GM23338 (cell line): ENCODE data around the gene FGF10. TPM values are rescaled to one million over a fixed set of nuclear protein-coding genes. Genes with fewer than 3 reads are reported as not detected.

Experiments
- ATAC-seq: fragments of 200-7000 bp; cut with Tn5 transposase; 3 replicates; pipeline ENCODE4 v1.9.1; 2020
- DNase-seq: peaks from one replicate; pipeline ENCODE4 v3.0.0-alpha.2; 2015; ENCODE audit warnings: low spot score
- H2AFZ ChIP-seq: fragments of 200-600 bp; sonication (generic); 2 replicates; pipeline ENCODE4 v1.8.0; 2016; ENCODE audit warnings: antibody characterized with exemption, mild to moderate bottlenecking, moderate library complexity
- H3F3A ChIP-seq: fragments of 200-600 bp; sonication (generic); replicated peaks from 2 replicates; pipeline ENCODE4 v1.8.0; 2017; ENCODE audit warnings: antibody characterized with exemption, mixed run types, low read depth
- H3K27ac ChIP-seq: fragments of 200-600 bp; sonication (generic); 2 replicates; pipeline ENCODE4 v1.6.1; 2016; ENCODE audit warnings: low read depth
- H3K27me3 ChIP-seq: fragments of 200-600 bp; sonication (generic); 2 replicates; pipeline ENCODE4 v1.8.0; 2016; ENCODE audit warnings: mild to moderate bottlenecking, mixed run types, moderate library complexity; ENCODE audit not compliant: insufficient read depth
- H3K36me3 ChIP-seq: fragments of 200-600 bp; sonication (generic); 2 replicates; pipeline ENCODE4 v1.8.0; 2016; ENCODE audit warnings: mild to moderate bottlenecking; ENCODE audit not compliant: insufficient read depth
- H3K4me1 ChIP-seq: fragments of 200-600 bp; sonication (generic); 2 replicates; pipeline ENCODE4 v1.8.0; 2016; ENCODE audit warnings: mild to moderate bottlenecking, moderate library complexity; ENCODE audit not compliant: insufficient read depth
- H3K4me2 ChIP-seq: fragments of 200-600 bp; sonication (generic); 2 replicates; pipeline ENCODE4 v1.7.1; 2017; ENCODE audit warnings: mixed run types
- H3K4me3 ChIP-seq: fragments of 200-600 bp; sonication (generic); 2 replicates; pipeline ENCODE4 v1.6.1; 2016; ENCODE audit warnings: mixed run types
- H3K79me2 ChIP-seq: fragments of 200-600 bp; sonication (generic); replicated peaks from 2 replicates; pipeline ENCODE4 v1.8.0; 2017; ENCODE audit warnings: mild to moderate bottlenecking; ENCODE audit not compliant: insufficient read depth
- H3K9me2 ChIP-seq: fragments of 200-600 bp; sonication (generic); 2 replicates; pipeline ENCODE4 v1.8.0; 2017; ENCODE audit not compliant: insufficient read depth
- H4K20me1 ChIP-seq: fragments of 200-600 bp; sonication (generic); replicated peaks from 2 replicates; pipeline ENCODE4 v1.8.0; 2017; ENCODE audit warnings: mild to moderate bottlenecking; ENCODE audit not compliant: insufficient read depth
- H3K27ac Mint-ChIP-seq: 2 replicates; pipeline ENCODE4 v1.8.0; 2020; ENCODE audit warnings: inconsistent platforms, mild to moderate bottlenecking, moderate library complexity, mixed read lengths
- H3K27me3 Mint-ChIP-seq: 3 replicates; pipeline ENCODE4 v1.8.0; 2022; ENCODE audit warnings: low read depth, mild to moderate bottlenecking, moderate library complexity, mixed read lengths, inconsistent platforms; ENCODE audit not compliant: insufficient read depth, poor library complexity
- H3K36me3 Mint-ChIP-seq: 3 replicates; pipeline ENCODE4 v1.8.0; 2021; ENCODE audit warnings: low read depth, mild to moderate bottlenecking, inconsistent platforms, moderate library complexity, mixed read lengths
- H3K4me1 Mint-ChIP-seq: 3 replicates; pipeline ENCODE4 v1.8.0; 2020; ENCODE audit warnings: mild to moderate bottlenecking, inconsistent platforms, mixed read lengths
- H3K4me3 Mint-ChIP-seq: 3 replicates; pipeline ENCODE4 v1.8.0; 2021; ENCODE audit warnings: moderate library complexity, mild to moderate bottlenecking, inconsistent platforms, mixed read lengths
- H3K9me3 Mint-ChIP-seq: 3 replicates; pipeline ENCODE4 v1.8.0; 2020; ENCODE audit warnings: moderate library complexity, mild to moderate bottlenecking, inconsistent platforms, mixed read lengths
- CREB1 ChIP-seq: fragments of 250-450 bp; sonication (Bioruptor Pico); IDR thresholded peaks from 2 replicates; pipeline ENCODE4 v1.5.0; 2020; ENCODE audit warnings: low read depth, mild to moderate bottlenecking, moderate library complexity
- EZH2 ChIP-seq: fragments of 200-600 bp; sonication (generic); IDR thresholded peaks from one replicate; pipeline ENCODE4 v1.8.0; 2017; ENCODE audit warnings: antibody characterized with exemption, mild to moderate bottlenecking, low read depth; ENCODE audit not compliant: unreplicated experiment
- EZH2phosphoT487 ChIP-seq: fragments of 200-600 bp; sonication (generic); IDR thresholded peaks from one replicate; pipeline ENCODE4 v1.8.1; 2018; ENCODE audit warnings: antibody characterized with exemption; ENCODE audit not compliant: unreplicated experiment
- JUNB ChIP-seq: IDR thresholded peaks from one replicate; pipeline ENCODE4 v1.6.1; 2016; ENCODE audit warnings: antibody characterized with exemption; ENCODE audit not compliant: unreplicated experiment
- NANOG ChIP-seq: IDR thresholded peaks from 2 replicates; pipeline ENCODE4 v1.6.1; 2016; ENCODE audit warnings: antibody characterized with exemption, borderline replicate concordance
- POLR2AphosphoS5 ChIP-seq: IDR thresholded peaks from 2 replicates; pipeline ENCODE4 v1.6.1; 2016; ENCODE audit warnings: antibody characterized with exemption, low read depth
- STAT1 ChIP-seq: IDR thresholded peaks from one replicate; pipeline ENCODE4 v1.6.1; 2016; ENCODE audit warnings: antibody characterized with exemption; ENCODE audit not compliant: unreplicated experiment
- ZNF331 ChIP-seq: fragments of 250-450 bp; sonication (Bioruptor Pico); IDR thresholded peaks from 2 replicates; pipeline ENCODE4 v1.5.0; 2020; ENCODE audit warnings: low read depth, mild to moderate bottlenecking, moderate library complexity
- polyA plus RNA-seq: library from polyadenylated mRNA; unstranded; fragments of >200 nt; fragmentation: Nextera tagmentation; extraction: Ambion mirVana; gene quantifications from 2 replicates; pipeline ENCODE4 v1.2.1, GENCODE V29; 2016
- total RNA-seq: library from RNA; depleted of rRNA; stranded (reverse); fragments of >200 nt; shearing (Covaris generic); gene quantifications from 2 replicates; pipeline ENCODE4 v1.2.3, GENCODE V29; 2014
- TF ChIP-seq, protein P1 (sequence below): IDR thresholded peaks from 2 replicates; pipeline ENCODE4 v1.6.1; 2016; ENCODE audit warnings: antibody characterized with exemption
- TF ChIP-seq, protein P2 (sequence below), 2 experiments: fragments of 200-600 bp in 1 of 2; sonication (generic) in 1 of 2; conservative IDR thresholded peaks; 2 replicates each; pipeline versions ENCODE4 v1.5.1 to v1.6.1; 2016 to 2017; ENCODE audit warnings: antibody characterized with exemption in 2 of 2, low read depth in 2 of 2, mild to moderate bottlenecking in 2 of 2, moderate library complexity in 1 of 2
- TF ChIP-seq, protein P3 (sequence below): fragments of 250-450 bp; sonication (Bioruptor Pico); IDR thresholded peaks from 2 replicates; pipeline ENCODE4 v1.5.0; 2020; ENCODE audit warnings: mild to moderate bottlenecking, moderate library complexity

The FGF10 gene
- total and polyA plus RNA-seq, 2 experiments from 2014 or later: 0.24 to 0.50 TPM

DNA sequence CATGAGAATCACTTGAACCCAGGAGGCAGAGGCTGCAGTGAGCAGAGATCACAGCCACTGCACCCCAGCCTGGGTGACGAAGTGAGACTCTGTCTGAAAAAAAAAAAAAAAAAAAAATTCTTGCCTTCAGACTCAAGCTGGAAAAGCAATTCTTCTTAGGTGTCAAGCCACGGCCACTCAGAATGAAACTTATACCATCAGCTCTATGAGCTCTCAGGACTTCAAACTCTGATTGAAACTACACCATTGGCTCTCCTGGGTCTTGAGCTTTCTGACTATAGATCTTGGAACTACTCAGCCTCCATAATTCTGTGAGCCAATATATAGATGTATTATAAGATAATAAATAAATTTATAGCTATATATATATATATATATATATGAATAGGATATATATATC, 12.9 kb upstream of the FGF10 start:
- no peaks in the 10 kb centered on the region for H3F3A ChIP-seq
- H3K4me1 ChIP-seq: no peaks in the 10 kb centered on the region
- Mint-ChIP-seq H3K9me3 (no peaks in the 10 kb centered on the region), H3K27me3 (no peaks in the 10 kb centered on the region), H3K36me3 (no peaks in the 10 kb centered on the region), H3K27ac (no peak overlapping the region), H3K4me1 (peaks cover 2% of the 10 kb centered on the region; the same call in 1 of the 3 replicates), H3K4me3 (no peak overlapping the region)
- no peak overlapping the region for H3K4me2 ChIP-seq
- H3K9me2 ChIP-seq: no peaks in the 10 kb centered on the region
- H3K4me3 ChIP-seq: no peak overlapping the region
- no peak overlapping the region for H3K27ac ChIP-seq
- no peak overlapping the region for H2AFZ ChIP-seq
- H4K20me1 ChIP-seq: no peaks in the 10 kb centered on the region
- ATAC-seq (no peak), DNase-seq (no peak)
- TF ChIP-seq NANOG (no peak), STAT1 (no peak)
- TF ChIP-seq, protein P1, sequence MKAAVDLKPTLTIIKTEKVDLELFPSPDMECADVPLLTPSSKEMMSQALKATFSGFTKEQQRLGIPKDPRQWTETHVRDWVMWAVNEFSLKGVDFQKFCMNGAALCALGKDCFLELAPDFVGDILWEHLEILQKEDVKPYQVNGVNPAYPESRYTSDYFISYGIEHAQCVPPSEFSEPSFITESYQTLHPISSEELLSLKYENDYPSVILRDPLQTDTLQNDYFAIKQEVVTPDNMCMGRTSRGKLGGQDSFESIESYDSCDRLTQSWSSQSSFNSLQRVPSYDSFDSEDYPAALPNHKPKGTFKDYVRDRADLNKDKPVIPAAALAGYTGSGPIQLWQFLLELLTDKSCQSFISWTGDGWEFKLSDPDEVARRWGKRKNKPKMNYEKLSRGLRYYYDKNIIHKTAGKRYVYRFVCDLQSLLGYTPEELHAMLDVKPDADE: no peak
- no peaks in the 10 kb centered on the region for H3K36me3 ChIP-seq
- H3K27me3 ChIP-seq: no peaks in the 10 kb centered on the region
- H3K79me2 ChIP-seq: no peaks in the 10 kb centered on the region

DNA sequence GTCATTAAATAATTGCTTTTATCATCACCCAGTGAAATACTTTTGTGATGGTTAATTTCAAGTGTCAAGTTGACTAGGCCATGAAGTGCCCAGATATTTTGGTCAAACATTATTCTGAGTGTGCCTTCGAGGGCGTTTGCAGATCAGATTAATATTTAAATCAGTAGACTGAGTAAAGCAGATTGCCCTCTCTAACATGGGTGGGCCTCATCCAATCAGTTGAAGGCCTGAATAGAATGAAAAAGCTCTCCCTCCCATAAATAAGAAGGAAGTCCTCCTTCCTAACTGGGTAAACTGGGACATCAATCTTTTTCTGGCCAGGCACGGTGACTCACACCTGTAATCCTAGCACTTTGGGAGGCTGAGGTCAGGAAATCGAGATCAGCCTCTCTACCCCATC, 12.4 kb upstream of the FGF10 start:
- no peaks in the 10 kb centered on the region for H3K36me3 ChIP-seq
- H2AFZ ChIP-seq: no peak overlapping the region
- no peaks in the 10 kb centered on the region for H3K9me2 ChIP-seq
- Mint-ChIP-seq H3K4me1 (peaks cover 2% of the 10 kb centered on the region; the same call in 1 of the 3 replicates), H3K27me3 (no peaks in the 10 kb centered on the region), H3K9me3 (no peaks in the 10 kb centered on the region), H3K27ac (no peak overlapping the region), H3K4me3 (no peak overlapping the region), H3K36me3 (no peaks in the 10 kb centered on the region)
- H3F3A ChIP-seq: no peaks in the 10 kb centered on the region
- H3K27me3 ChIP-seq: no peaks in the 10 kb centered on the region
- no peak overlapping the region for H3K27ac ChIP-seq
- H3K4me1 ChIP-seq: no peaks in the 10 kb centered on the region
- H3K79me2 ChIP-seq: no peaks in the 10 kb centered on the region
- no peaks in the 10 kb centered on the region for H4K20me1 ChIP-seq
- H3K4me2 ChIP-seq: no peak overlapping the region
- no peak for DNase-seq
- no peak overlapping the region for H3K4me3 ChIP-seq
- ATAC-seq: no peak
- TF ChIP-seq ZNF331 (no peak), EZH2 (no peak), JUNB (no peak), NANOG (no peak), STAT1 (no peak), CREB1 (CRISPR knock-in tag) (no peak), EZH2phosphoT487 (no peak), POLR2AphosphoS5 (no peak)
- TF ChIP-seq, protein P1: no peak
- TF ChIP-seq, protein P2, sequence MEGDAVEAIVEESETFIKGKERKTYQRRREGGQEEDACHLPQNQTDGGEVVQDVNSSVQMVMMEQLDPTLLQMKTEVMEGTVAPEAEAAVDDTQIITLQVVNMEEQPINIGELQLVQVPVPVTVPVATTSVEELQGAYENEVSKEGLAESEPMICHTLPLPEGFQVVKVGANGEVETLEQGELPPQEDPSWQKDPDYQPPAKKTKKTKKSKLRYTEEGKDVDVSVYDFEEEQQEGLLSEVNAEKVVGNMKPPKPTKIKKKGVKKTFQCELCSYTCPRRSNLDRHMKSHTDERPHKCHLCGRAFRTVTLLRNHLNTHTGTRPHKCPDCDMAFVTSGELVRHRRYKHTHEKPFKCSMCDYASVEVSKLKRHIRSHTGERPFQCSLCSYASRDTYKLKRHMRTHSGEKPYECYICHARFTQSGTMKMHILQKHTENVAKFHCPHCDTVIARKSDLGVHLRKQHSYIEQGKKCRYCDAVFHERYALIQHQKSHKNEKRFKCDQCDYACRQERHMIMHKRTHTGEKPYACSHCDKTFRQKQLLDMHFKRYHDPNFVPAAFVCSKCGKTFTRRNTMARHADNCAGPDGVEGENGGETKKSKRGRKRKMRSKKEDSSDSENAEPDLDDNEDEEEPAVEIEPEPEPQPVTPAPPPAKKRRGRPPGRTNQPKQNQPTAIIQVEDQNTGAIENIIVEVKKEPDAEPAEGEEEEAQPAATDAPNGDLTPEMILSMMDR (conservative IDR thresholded peaks at IDR 0.05; ENCODE audit: low read depth in 2 of 2): no peak
- TF ChIP-seq, protein P3, sequence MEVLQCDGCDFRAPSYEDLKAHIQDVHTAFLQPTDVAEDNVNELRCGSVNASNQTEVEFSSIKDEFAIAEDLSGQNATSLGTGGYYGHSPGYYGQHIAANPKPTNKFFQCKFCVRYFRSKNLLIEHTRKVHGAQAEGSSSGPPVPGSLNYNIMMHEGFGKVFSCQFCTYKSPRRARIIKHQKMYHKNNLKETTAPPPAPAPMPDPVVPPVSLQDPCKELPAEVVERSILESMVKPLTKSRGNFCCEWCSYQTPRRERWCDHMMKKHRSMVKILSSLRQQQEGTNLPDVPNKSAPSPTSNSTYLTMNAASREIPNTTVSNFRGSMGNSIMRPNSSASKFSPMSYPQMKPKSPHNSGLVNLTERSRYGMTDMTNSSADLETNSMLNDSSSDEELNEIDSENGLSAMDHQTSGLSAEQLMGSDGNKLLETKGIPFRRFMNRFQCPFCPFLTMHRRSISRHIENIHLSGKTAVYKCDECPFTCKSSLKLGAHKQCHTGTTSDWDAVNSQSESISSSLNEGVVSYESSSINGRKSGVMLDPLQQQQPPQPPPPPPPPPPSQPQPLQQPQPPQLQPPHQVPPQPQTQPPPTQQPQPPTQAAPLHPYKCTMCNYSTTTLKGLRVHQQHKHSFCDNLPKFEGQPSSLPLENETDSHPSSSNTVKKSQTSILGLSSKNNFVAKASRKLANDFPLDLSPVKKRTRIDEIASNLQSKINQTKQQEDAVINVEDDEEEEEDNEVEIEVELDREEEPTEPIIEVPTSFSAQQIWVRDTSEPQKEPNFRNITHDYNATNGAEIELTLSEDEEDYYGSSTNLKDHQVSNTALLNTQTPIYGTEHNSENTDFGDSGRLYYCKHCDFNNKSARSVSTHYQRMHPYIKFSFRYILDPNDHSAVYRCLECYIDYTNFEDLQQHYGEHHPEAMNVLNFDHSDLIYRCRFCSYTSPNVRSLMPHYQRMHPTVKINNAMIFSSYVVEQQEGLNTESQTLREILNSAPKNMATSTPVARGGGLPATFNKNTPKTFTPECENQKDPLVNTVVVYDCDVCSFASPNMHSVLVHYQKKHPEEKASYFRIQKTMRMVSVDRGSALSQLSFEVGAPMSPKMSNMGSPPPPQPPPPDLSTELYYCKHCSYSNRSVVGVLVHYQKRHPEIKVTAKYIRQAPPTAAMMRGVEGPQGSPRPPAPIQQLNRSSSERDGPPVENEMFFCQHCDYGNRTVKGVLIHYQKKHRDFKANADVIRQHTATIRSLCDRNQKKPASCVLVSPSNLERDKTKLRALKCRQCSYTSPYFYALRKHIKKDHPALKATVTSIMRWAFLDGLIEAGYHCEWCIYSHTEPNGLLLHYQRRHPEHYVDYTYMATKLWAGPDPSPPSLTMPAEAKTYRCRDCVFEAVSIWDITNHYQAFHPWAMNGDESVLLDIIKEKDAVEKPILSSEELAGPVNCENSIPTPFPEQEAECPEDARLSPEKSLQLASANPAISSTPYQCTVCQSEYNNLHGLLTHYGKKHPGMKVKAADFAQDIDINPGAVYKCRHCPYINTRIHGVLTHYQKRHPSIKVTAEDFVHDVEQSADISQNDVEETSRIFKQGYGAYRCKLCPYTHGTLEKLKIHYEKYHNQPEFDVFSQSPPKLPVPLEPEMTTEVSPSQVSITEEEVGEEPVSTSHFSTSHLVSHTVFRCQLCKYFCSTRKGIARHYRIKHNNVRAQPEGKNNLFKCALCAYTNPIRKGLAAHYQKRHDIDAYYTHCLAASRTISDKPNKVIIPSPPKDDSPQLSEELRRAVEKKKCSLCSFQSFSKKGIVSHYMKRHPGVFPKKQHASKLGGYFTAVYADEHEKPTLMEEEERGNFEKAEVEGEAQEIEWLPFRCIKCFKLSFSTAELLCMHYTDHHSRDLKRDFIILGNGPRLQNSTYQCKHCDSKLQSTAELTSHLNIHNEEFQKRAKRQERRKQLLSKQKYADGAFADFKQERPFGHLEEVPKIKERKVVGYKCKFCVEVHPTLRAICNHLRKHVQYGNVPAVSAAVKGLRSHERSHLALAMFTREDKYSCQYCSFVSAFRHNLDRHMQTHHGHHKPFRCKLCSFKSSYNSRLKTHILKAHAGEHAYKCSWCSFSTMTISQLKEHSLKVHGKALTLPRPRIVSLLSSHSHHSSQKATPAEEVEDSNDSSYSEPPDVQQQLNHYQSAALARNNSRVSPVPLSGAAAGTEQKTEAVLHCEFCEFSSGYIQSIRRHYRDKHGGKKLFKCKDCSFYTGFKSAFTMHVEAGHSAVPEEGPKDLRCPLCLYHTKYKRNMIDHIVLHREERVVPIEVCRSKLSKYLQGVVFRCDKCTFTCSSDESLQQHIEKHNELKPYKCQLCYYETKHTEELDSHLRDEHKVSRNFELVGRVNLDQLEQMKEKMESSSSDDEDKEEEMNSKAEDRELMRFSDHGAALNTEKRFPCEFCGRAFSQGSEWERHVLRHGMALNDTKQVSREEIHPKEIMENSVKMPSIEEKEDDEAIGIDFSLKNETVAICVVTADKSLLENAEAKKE (CRISPR knock-in tag): no peak
